ENCODE measurements around the gene MICU2.

GRCh38 chr13:21483748-21484147 lies 120.2 kb downstream of the MICU2 start:
- TF ChIP-seq CTCF (IDR thresholded peaks at IDR 0.05) (no peak), EP300 (IDR thresholded peaks at IDR 0.05) (no peak), POLR2AphosphoS5 (IDR thresholded peaks at IDR 0.05) (no peak), POLR2A (IDR thresholded peaks at IDR 0.05) (no peak)

All from suprapubic skin (tissue), 4 donors.